HEK293 (cell line): ENCODE data around the gene FUT6.

Experiments
- AEBP2 ChIP-seq: fragments of 450-650 bp; formaldehyde crosslinking; IDR thresholded peaks from 2 replicates; pipeline ENCODE4 v1.5.1; 2016; ENCODE audit warnings: missing biosample characterization, missing genetic modification characterization, borderline replicate concordance
- ATF2 ChIP-seq: fragments of 450-650 bp; formaldehyde crosslinking; IDR thresholded peaks from 2 replicates; pipeline ENCODE4 v1.5.1; 2016; ENCODE audit warnings: missing biosample characterization, missing genetic modification characterization, low read depth
- BCL6B ChIP-seq: fragments of 450-650 bp; formaldehyde crosslinking; IDR thresholded peaks from 2 replicates; pipeline ENCODE4 v1.5.1; 2017; ENCODE audit warnings: missing biosample characterization, missing genetic modification characterization
- GLIS1 ChIP-seq: fragments of 450-650 bp; formaldehyde crosslinking; IDR thresholded peaks from 2 replicates; pipeline ENCODE4 v1.5.1; 2016; ENCODE audit warnings: missing biosample characterization, missing genetic modification characterization
- HOXC10 ChIP-seq: sonication (generic); formaldehyde crosslinking; IDR thresholded peaks from 2 replicates; pipeline ENCODE4 v1.8.1; 2023; ENCODE audit warnings: mild to moderate bottlenecking, missing genetic modification reagents
- KLF9 ChIP-seq: fragments of 450-650 bp; formaldehyde crosslinking; IDR thresholded peaks from 2 replicates; pipeline ENCODE4 v1.5.1; 2016; ENCODE audit warnings: missing biosample characterization, missing genetic modification characterization, low read depth
- SP7 ChIP-seq: fragments of 450-650 bp; formaldehyde crosslinking; IDR thresholded peaks from 2 replicates; pipeline ENCODE4 v1.5.1; 2016; ENCODE audit warnings: missing biosample characterization, missing genetic modification characterization
- ZBTB7A ChIP-seq: fragments of 450-650 bp; formaldehyde crosslinking; IDR thresholded peaks from 2 replicates; pipeline ENCODE4 v1.5.1; 2016; ENCODE audit warnings: low read depth, missing biosample characterization, missing genetic modification characterization
- ZNF114 ChIP-seq: fragments of 450-650 bp; formaldehyde crosslinking; IDR thresholded peaks from 2 replicates; pipeline ENCODE4 v1.5.0; 2017; ENCODE audit warnings: missing biosample characterization, missing genetic modification characterization
- ZNF202 ChIP-seq: fragments of 450-650 bp; formaldehyde crosslinking; IDR thresholded peaks from 2 replicates; pipeline ENCODE4 v1.5.1; 2016; ENCODE audit warnings: missing biosample characterization, missing genetic modification characterization, borderline replicate concordance
- ZNF280D ChIP-seq: fragments of 450-650 bp; formaldehyde crosslinking; IDR thresholded peaks from 2 replicates; pipeline ENCODE4 v1.5.1; 2016; ENCODE audit warnings: missing biosample characterization, missing genetic modification characterization
- ZNF292 ChIP-seq: fragments of 450-650 bp; formaldehyde crosslinking; IDR thresholded peaks from 2 replicates; pipeline ENCODE4 v1.5.1; 2016; ENCODE audit warnings: low read depth, missing biosample characterization, missing genetic modification characterization, borderline replicate concordance
- ZNF366 ChIP-seq: fragments of 450-650 bp; formaldehyde crosslinking; conservative IDR thresholded peaks from 2 replicates; pipeline ENCODE4 v1.5.1; 2016; ENCODE audit warnings: missing biosample characterization, missing genetic modification characterization
- ZNF394 ChIP-seq: fragments of 450-650 bp; formaldehyde crosslinking; IDR thresholded peaks from 2 replicates; pipeline ENCODE4 v1.5.1; 2016; ENCODE audit warnings: missing biosample characterization, missing genetic modification characterization, mild to moderate bottlenecking, moderate library complexity, borderline replicate concordance
- ZNF560 ChIP-seq: fragments of 450-650 bp; formaldehyde crosslinking; IDR thresholded peaks from 2 replicates; pipeline ENCODE4 v1.5.1; 2017; ENCODE audit warnings: missing biosample characterization, missing genetic modification characterization, borderline replicate concordance
- ZNF600 ChIP-seq: fragments of 450-650 bp; formaldehyde crosslinking; IDR thresholded peaks from 2 replicates; pipeline ENCODE4 v1.5.1; 2016; ENCODE audit warnings: missing biosample characterization, missing genetic modification characterization
- ZNF660 ChIP-seq: fragments of 450-650 bp; IDR thresholded peaks from 2 replicates; pipeline ENCODE4 v1.5.1; 2018; ENCODE audit warnings: missing biosample characterization, mild to moderate bottlenecking, missing genetic modification characterization
- ZNF692 ChIP-seq: fragments of 450-650 bp; formaldehyde crosslinking; IDR thresholded peaks from 2 replicates; pipeline ENCODE4 v1.5.1; 2016; ENCODE audit warnings: missing biosample characterization, missing genetic modification characterization
- ZNF701 ChIP-seq: fragments of 450-650 bp; formaldehyde crosslinking; IDR thresholded peaks from 2 replicates; pipeline ENCODE4 v1.5.1; 2016; ENCODE audit warnings: missing biosample characterization, missing genetic modification characterization
- ZNF76 ChIP-seq: fragments of 450-650 bp; formaldehyde crosslinking; IDR thresholded peaks from 2 replicates; pipeline ENCODE4; 2016; ENCODE audit warnings: low read depth, missing biosample characterization, missing genetic modification characterization, borderline replicate concordance
- ZSCAN30 ChIP-seq: fragments of 450-650 bp; IDR thresholded peaks from 2 replicates; pipeline ENCODE4 v1.5.1; 2018; ENCODE audit warnings: missing biosample characterization, mild to moderate bottlenecking, missing genetic modification characterization, moderate library complexity
- TF ChIP-seq, protein P1 (sequence below): fragments of 450-650 bp; formaldehyde crosslinking; IDR thresholded peaks from 2 replicates; pipeline ENCODE4 v1.5.1; 2016; ENCODE audit warnings: missing biosample characterization, missing genetic modification characterization
- TF ChIP-seq, protein P2 (sequence below): fragments of 450-650 bp; formaldehyde crosslinking; IDR thresholded peaks from 2 replicates; pipeline ENCODE4 v1.5.1; 2016; ENCODE audit warnings: missing biosample characterization, missing genetic modification characterization
- TF ChIP-seq, protein P3 (sequence below): fragments of 450-650 bp; formaldehyde crosslinking; IDR thresholded peaks from 2 replicates; pipeline ENCODE4 v1.5.1; 2016; ENCODE audit warnings: missing biosample characterization, missing genetic modification characterization

The FUT6 gene

GRCh38 chr19:5803752-5804515 lies 35.6 kb downstream of the FUT6 start (continued):
- TF ChIP-seq ZNF692 (tag by site-specific recombination) (peak; percentile 82), HOXC10 (CRISPR knock-in tag) (no peak), ATF2 (tag by site-specific recombination) (peak; percentile 66), ZNF660 (tag by site-specific recombination) (peak; percentile 98; the same call in 1 of the 2 replicates), ZSCAN30 (tag by site-specific recombination) (peak; percentile 87), GLIS1 (peak; percentile 99), ZNF202 (tag by site-specific recombination) (no peak), BCL6B (no peak), ZNF366 (tag by site-specific recombination) (0 out of 2 replicates have a peak, but pooled peaks have one; percentile 17), AEBP2 (no peak), ZBTB7A (tag by site-specific recombination) (peak; percentile 88), ZNF114 (tag by site-specific recombination) (no peak), KLF9 (tag by site-specific recombination) (peak; percentile 89), ZNF600 (tag by site-specific recombination) (peak; percentile 84; the same call in 1 of the 2 replicates), SP7 (tag by site-specific recombination) (peak; percentile 86), ZNF394 (tag by site-specific recombination) (peak; percentile 69; the same call in 1 of the 2 replicates), ZNF76 (tag by site-specific recombination) (peak; percentile 59), ZNF280D (tag by site-specific recombination) (no peak), ZNF560 (tag by site-specific recombination) (no peak), ZNF701 (no peak), ZNF292 (tag by site-specific recombination) (no peak)
- TF ChIP-seq, protein P1, sequence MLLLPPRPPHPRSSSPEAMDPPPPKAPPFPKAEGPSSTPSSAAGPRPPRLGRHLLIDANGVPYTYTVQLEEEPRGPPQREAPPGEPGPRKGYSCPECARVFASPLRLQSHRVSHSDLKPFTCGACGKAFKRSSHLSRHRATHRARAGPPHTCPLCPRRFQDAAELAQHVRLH, result no peak
- TF ChIP-seq, protein P2, sequence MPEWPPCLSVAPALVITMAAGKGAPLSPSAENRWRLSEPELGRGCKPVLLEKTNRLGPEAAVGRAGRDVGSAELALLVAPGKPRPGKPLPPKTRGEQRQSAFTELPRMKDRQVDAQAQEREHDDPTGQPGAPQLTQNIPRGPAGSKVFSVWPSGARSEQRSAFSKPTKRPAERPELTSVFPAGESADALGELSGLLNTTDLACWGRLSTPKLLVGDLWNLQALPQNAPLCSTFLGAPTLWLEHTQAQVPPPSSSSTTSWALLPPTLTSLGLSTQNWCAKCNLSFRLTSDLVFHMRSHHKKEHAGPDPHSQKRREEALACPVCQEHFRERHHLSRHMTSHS, result no peak
- TF ChIP-seq, protein P3, sequence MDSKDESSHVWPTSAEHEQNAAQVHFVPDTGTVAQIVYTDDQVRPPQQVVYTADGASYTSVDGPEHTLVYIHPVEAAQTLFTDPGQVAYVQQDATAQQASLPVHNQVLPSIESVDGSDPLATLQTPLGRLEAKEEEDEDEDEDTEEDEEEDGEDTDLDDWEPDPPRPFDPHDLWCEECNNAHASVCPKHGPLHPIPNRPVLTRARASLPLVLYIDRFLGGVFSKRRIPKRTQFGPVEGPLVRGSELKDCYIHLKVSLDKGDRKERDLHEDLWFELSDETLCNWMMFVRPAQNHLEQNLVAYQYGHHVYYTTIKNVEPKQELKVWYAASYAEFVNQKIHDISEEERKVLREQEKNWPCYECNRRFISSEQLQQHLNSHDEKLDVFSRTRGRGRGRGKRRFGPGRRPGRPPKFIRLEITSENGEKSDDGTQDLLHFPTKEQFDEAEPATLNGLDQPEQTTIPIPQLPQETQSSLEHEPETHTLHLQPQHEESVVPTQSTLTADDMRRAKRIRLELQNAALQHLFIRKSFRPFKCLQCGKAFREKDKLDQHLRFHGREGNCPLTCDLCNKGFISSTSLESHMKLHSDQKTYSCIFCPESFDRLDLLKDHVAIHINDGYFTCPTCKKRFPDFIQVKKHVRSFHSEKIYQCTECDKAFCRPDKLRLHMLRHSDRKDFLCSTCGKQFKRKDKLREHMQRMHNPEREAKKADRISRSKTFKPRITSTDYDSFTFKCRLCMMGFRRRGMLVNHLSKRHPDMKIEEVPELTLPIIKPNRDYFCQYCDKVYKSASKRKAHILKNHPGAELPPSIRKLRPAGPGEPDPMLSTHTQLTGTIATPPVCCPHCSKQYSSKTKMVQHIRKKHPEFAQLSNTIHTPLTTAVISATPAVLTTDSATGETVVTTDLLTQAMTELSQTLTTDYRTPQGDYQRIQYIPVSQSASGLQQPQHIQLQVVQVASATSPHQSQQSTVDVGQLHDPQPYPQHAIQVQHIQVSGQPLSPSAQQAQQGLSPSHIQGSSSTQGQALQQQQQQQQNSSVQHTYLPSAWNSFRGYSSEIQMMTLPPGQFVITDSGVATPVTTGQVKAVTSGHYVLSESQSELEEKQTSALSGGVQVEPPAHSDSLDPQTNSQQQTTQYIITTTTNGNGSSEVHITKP, result peak; percentile 54
